HG02571 (cell line): ENCODE data around the gene LRRC1.

Experiments used
- ATAC-seq: cut with Tn5 transposase; IDR thresholded peaks from one replicate; pipeline ENCODE4 v1.9.1; 2021; ENCODE audit warnings: mild to moderate bottlenecking, moderate library complexity; ENCODE audit not compliant: unreplicated experiment

LRRC1 gene

DNA sequence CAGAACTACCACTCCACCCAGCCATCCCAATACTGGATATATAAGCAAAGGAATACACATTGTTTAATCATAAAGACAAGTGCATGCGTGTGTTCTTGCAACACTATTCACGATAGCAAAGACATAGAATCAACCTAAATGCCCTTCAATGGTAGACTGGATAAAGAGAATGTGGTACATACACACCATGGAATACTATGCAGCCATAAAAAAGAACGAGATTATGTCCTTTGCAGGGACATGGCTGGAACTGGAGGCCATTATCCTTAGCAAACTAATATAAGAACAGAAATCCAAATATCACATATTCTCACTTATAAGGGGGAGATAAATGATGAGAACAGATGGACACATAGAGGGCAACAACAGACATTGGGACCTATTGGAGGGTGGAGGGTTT lies 156.6 kb downstream of the LRRC1 start:
- ATAC-seq = no peak

DNA sequence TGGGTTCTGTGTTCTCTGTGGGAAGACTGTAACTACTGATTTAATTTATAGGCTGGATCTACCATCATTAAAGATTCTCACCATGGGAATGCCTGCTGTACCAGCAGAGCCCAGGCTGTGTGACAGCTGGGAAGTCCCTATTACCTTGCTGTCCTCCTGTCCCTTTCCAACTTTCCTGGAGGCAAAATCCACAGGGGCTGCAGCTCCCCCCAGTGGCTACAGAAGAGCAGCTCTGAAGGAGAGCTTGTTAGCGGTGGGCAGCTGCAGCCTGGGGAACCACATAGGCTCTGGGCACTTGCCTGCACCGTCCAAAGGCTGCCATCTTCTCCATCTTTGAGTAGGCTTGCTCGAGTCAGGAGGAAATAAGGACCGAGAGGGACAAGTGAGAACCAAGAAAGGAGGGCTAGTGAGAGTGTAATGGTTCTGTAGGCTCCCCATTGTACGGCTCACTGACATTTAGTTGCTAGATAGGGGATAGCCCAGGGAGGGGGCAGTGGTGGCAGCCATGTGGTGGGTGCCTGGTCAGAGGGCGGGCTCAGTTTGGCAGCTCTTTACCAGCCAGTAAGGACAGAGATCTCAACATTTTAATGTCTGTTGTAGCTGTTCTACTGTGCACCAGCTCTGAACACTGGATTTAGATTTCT lies 161.4 kb downstream of the LRRC1 start:
- no peak for ATAC-seq

DNA sequence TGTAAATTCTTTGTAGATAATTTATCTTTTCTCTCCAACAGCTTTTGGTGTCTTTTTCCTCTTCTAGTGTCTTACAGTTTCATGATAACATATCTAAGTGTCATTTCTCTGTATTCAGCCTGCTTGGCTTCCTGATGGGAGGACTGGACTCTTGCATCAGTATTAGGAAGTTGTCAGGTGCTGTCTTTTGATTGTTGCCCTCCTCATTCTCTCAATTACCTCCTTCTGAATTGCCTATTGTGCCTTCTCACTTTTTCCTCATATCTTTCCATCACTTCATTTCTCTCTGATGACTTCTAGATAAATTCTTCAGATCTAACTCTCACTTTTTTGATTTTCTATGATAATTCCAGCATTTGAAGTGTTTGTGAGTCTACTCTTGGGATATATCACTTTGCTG lies 162.0 kb downstream of the LRRC1 start:
- ATAC-seq = no peak

DNA sequence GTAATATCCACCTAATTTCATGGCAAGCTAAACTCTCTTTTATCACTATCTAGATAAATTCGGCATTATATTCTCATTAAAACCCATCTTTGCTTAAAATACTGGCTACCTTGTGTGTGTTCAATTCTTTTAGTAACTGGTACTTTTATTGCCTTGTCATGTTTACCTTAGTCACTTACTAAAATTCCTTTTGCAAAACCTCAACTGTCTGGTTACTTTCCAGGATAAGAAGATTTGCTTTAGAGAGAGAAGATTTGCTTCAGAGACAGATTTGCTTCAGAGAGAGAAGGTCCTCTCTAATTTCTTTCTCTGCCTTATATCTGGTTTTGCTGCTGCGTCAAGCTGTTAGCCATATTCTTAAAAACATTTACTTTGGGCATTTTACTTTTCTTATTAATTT lies 164.9 kb downstream of the LRRC1 start:
- no peak for ATAC-seq

DNA sequence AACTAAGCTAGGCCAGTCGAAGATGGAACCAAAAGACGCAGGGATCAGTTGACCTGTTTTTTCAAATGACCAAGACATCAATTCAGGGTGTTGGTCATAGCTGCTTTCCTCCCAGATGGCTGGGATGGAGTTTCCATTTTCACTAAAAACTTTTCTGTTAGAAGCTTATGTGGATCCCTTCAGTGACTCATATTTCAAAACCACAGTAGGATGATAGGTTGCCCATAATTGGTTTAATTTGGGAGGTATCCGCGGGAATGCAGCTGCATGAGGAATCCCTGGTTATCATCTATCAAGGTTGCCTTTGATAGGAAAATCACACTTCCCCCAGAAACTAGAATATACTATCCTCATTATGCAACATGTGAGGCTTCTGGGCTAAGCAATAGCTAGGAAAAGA lies 165.5 kb downstream of the LRRC1 start:
- ATAC-seq = no peak

DNA sequence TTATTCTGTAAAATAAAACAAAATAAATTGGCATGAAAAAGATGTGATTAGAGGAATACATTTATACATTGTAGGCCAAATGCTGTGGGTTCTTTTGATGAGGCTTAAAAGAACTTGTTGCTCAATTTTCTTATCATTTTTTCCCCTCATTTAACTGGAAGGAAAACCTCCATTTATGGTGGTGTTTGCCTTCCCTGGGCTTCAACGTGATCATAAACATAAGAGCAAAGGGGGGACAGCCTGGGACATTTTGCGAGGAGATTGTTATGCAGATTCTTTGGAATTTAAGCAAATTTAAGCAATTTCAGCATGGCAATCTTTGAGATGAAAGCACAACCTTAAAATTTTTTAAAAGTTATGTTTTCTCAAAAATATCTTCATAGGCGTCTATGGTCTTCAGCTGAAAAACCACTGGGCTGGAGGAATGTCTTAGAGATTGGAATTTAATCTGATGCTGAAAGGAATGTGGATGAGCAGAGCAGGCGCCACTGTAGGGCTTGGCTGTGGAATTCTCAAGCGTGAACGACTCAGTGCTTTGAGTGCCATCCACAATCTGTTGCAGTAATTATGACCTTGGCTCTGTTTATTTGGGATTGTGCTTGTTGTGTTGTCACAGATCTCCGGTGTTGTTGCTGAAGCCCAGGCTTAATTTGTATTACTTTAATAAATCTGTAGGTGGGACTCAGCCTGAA lies 167.0 kb downstream of the LRRC1 start:
- ATAC-seq = no peak

DNA sequence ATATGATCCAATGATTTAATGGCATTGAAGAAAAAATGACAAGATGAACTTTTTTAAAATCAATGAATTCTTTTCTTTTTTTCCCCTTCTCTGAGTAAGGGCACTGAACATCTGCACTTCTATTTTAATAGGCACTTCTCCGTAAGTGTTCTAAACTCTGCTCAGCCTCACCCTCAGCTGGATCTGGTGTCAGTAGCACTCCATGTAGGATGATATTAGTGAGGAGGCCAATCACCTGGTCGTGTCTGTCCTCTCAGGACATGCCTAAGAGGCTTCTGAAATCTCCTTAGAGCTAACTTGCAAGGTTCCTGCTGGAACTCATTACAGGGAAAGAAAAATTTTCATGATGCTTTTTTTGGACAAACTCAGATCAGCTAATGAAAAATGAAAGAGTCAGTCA lies 167.8 kb downstream of the LRRC1 start:
- ATAC-seq = no peak

DNA sequence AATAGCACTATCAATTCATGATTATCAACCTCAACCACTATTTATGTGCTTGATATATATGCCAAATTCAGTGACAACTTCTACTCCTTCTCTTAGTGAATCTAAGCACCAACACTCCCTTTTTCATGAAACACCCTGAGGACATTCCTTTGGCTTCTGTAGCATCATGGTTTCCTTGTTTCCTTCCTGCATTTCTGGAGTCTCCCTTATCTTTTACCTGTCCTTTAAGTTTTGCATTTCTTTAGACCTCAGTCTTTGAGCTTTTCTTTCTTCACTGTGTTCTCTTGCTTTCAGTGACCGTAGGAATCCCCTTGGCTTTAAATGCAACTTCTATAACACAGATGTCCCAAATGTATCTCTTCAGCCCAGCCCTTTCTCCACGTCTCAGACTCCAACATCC lies 172.6 kb downstream of the LRRC1 start:
- no peak for ATAC-seq
